ENCODE data around the gene PLXNB1. TPM values are rescaled to one million over a fixed set of nuclear protein-coding genes. Genes with fewer than 3 reads are reported as not detected.

PLXNB1 gene
- total and polyA plus RNA-seq, 7 donors, result 2.3 to 6.1 (median 2.5) TPM

GRCh38 chr3:48414376-48415250, 15.3 kb downstream of the PLXNB1 start:
- H3K27ac ChIP-seq, result no peak overlapping the region
- ATAC-seq (no peak), DNase-seq (peak; percentile 4 to 28)
- H3K36me3 ChIP-seq (ENCODE audit: insufficient read depth in 1 of 2, low read depth in 1 of 2), result peaks cover 0 to 3% of the 10 kb centered on the region in 2 donors
- TF ChIP-seq CTCF (IDR thresholded peaks at IDR 0.05), result no peak
- no peak overlapping the region for H3K4me3 ChIP-seq
- H3K4me1 ChIP-seq, result no peaks in the 10 kb centered on the region
- 78 to 90% (median 82%) methylated on average over 25 of the region's 25 CpGs for WGBS, 3 donors
- H3K9me3 ChIP-seq, result no peaks in the 10 kb centered on the region
- H3K27me3 ChIP-seq (ENCODE audit: insufficient read depth in 3 of 3, low read length in 2 of 3), result peaks cover 0 to 2% (median 0%) of the 10 kb centered on the region in 3 donors
- intact Hi-C loops (cut with DNase I), result no loop called here

GRCh38 chr3:48413611-48414010, 16.3 kb downstream of the PLXNB1 start:
- Histone ChIP-seq H3K27me3 (ENCODE audit: insufficient read depth in 3 of 3, low read length in 2 of 3) (peaks cover 0 to 2% (median 0%) of the 10 kb centered on the region in 3 donors), H3K9me3 (no peaks in the 10 kb centered on the region), H3K27ac (no peak overlapping the region), H3K36me3 (ENCODE audit: insufficient read depth in 1 of 2, low read depth in 1 of 2) (peaks cover 0 to 3% of the 10 kb centered on the region in 2 donors), H3K4me3 (no peak overlapping the region), H3K4me1 (no peaks in the 10 kb centered on the region)
- DNase-seq (peak; percentile 2 to 49), ATAC-seq (no peak)
- 87 to 92% (median 91%) methylated on average over 8 to 14 of the region's 14 CpGs for WGBS, 3 donors
- intact Hi-C loops (cut with DNase I), result no loop called here
- no peak for TF ChIP-seq CTCF (IDR thresholded peaks at IDR 0.05)

- DNase-seq (peak; percentile 4 to 10), ATAC-seq (no peak)
- Histone ChIP-seq H3K4me3 (no peak overlapping the region), H3K27ac (no peak overlapping the region), H3K9me3 (no peaks in the 10 kb centered on the region), H3K27me3 (ENCODE audit: insufficient read depth in 3 of 3, low read length in 2 of 3) (peaks cover 0 to 2% (median 0%) of the 10 kb centered on the region in 3 donors), H3K36me3 (ENCODE audit: insufficient read depth in 1 of 2, low read depth in 1 of 2) (peaks cover 0 to 3% of the 10 kb centered on the region in 2 donors), H3K4me1 (no peaks in the 10 kb centered on the region)
- intact Hi-C loops (cut with DNase I), result no loop called here
- WGBS, 3 donors, result 87 to 96% (median 90%) methylated on average over 8 of the region's 8 CpGs
- TF ChIP-seq CTCF (IDR thresholded peaks at IDR 0.05), result no peak
Observed at GRCh38 chr3:48413086-48413485, 16.8 kb downstream of the PLXNB1 start.

GRCh38 chr3:48412375-48413001, 17.4 kb downstream of the PLXNB1 start:
- Histone ChIP-seq H3K4me1 (no peaks in the 10 kb centered on the region), H3K36me3 (ENCODE audit: insufficient read depth in 1 of 2, low read depth in 1 of 2) (peaks cover 0 to 3% of the 10 kb centered on the region in 2 donors), H3K27me3 (ENCODE audit: insufficient read depth in 3 of 3, low read length in 2 of 3) (peaks cover 0 to 2% (median 0%) of the 10 kb centered on the region in 3 donors), H3K4me3 (no peak overlapping the region), H3K9me3 (no peaks in the 10 kb centered on the region), H3K27ac (no peak overlapping the region)
- no peak for TF ChIP-seq CTCF (IDR thresholded peaks at IDR 0.05)
- ATAC-seq, result no peak
- peak; percentile 6 to 23 for DNase-seq
- 92 to 95% (median 93%) methylated on average over 18 to 19 of the region's 19 CpGs for WGBS, 3 donors
- intact Hi-C loops (cut with DNase I), result no loop called here

All from psoas muscle (tissue), 8 donors.